Endometrial microvascular endothelial cells (primary cell): Measurements from ENCODE around the gene SLC35D3. TPM values are rescaled to one million over a fixed set of nuclear protein-coding genes. Genes with fewer than 3 reads are reported as not detected.
"Not testable (repeated sequence)": the region's sequence is repeated elsewhere in the genome, so short reads cannot be mapped to it uniquely, and the experiment has no call there.

Source experiments
- in situ Hi-C: cut with HindIII; loops from 2 replicates; pipeline ENCODE4 v1.10.0; 2017; ENCODE audit warnings: low sequenced_read_pairs, low pct_unique_long_range_greater_than_20kb; ENCODE audit errors: inconsistent ontology term
- total RNA-seq: library from RNA; depleted of rRNA; stranded (reverse); fragments of >200 nt; gene quantifications from one replicate; pipeline ENCODE4 v1.2.3, GENCODE V29; 2015; ENCODE audit errors: inconsistent ontology term

The SLC35D3 gene
- not detected for total RNA-seq

DNA sequence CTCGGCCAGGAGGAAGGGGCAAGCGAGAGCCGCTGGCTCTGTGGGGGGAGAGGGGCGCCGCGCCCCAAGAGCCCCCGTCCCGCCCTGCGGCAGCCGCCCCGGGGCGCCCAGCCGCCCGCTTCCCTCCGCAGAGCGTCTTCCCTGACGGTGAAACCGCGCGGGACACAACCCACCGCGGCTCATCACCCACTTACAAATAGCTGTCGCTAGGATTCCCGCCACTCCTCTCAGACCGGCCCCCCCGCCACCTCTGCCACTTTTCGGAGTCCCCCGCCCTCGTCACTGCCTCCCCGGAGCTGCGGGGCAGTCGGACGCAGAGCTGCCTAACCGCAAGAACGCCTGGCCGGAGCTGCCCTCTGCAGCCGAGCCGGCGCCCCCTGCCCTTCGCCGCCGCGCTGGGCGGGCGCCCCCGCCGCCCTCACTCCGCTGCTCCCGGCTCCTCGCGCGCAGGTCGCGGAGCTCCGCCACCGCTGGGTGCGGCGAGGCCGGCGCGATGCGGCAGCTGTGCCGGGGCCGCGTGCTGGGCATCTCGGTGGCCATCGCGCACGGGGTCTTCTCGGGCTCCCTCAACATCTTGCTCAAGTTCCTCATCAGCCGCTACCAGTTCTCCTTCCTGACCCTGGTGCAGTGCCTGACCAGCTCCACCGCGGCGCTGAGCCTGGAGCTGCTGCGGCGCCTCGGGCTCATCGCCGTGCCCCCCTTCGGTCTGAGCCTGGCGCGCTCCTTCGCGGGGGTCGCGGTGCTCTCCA lies at the start of gene SLC35D3:
Gene SLC35D3, plus strand, starts transcription at position 366 of the 749 bp plus-strand sequence. Its CDS starts 128 bp downstream, at position 494.
- in situ Hi-C loops = no loop called here

DNA sequence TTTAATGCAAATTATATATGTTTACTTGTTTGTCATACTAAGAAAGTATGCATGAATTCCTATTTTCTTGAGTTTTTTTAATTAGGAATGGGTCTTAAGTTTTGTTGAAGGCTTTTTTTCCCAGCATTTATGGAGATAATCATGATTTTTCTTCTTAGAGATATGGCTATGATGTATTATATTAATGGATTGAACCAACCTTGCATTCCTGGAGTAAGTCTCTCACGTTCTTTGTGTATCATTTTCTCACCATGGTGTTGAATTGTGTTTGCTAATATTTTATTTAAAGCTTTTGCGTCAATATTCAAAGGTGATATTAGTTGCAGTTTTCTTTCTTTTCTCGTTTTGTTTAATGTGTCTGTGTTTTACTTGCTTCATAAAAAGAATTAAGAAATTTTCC lies 48.4 kb upstream of the SLC35D3 start:
- in situ Hi-C loops = no loop called here

DNA sequence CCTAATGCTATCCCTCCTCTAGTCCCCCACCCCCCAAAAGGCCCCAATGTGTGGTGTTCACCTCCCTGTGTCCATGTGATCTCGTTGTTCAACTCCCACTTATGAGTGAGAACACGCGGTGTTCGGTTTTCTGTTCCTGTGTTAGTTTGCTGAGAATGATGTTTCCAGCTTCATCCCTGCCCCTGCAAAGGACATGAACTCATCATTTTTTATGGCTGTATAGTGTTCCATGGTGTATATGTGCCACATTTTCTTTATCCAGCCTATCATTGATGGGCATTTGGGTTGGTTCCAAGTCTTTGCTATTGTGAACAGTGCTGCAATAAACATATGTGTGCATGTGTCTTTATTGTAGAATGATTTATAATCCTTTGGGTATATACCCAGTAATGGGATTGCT lies 45.6 kb upstream of the SLC35D3 start:
- in situ Hi-C loops = not testable (repeated sequence)

DNA sequence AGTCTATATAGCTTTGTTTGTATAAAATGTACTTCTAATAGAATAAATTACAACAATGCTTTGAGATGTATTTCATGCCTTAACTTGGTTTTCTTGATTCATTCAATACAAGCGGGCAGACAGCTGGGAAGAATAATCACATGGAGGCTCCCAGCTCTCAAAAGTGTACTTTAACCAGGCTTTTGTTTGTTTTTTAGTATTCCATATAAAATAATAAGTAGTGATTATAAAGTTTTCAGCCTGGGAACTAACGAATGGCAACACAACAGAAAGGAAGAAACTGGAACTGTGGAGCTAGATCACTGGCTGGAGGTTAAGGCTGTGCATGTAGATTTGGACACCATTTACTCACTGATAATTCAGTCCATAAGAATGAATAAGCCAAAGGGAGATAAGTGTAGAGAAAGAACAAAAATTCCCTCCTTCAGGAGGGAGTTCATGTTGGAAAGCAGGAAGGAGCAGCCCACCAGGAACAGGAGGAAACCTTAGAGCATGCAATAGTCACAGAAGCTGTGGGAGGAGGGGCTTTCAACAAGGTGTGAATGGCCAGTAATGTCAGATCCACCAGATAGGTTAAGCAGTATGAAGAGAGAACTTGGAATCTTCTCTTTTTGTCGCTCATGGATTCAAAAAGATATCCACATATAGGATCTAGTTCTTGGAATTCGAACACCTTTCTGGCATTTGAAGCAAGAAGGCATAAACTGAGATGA lies 41.2 kb upstream of the SLC35D3 start:
- in situ Hi-C loops = no loop called here

- in situ Hi-C loops = no loop called here
Observed at GRCh38 chr6:136886091-136886490, 36.0 kb upstream of the SLC35D3 start.

DNA sequence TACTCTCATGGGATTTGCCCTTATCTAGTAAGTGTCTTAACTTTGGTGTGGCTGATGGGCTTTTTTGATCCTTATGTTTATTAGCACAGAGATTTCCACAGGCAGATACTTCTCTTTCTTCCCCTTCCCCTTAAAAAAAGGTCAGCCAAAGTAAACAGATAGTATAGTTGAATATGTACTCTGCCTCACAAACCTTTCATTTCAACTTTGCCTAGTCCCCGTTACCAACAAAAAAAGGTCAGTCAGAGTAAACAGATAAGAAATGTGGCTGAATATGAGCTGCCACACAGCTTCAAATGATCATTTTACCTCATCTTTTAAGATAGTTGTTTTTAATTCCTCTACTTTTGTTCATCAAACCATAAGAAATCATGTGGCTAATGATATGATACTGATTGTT lies 34.1 kb upstream of the SLC35D3 start:
- in situ Hi-C loops = no loop called here

DNA sequence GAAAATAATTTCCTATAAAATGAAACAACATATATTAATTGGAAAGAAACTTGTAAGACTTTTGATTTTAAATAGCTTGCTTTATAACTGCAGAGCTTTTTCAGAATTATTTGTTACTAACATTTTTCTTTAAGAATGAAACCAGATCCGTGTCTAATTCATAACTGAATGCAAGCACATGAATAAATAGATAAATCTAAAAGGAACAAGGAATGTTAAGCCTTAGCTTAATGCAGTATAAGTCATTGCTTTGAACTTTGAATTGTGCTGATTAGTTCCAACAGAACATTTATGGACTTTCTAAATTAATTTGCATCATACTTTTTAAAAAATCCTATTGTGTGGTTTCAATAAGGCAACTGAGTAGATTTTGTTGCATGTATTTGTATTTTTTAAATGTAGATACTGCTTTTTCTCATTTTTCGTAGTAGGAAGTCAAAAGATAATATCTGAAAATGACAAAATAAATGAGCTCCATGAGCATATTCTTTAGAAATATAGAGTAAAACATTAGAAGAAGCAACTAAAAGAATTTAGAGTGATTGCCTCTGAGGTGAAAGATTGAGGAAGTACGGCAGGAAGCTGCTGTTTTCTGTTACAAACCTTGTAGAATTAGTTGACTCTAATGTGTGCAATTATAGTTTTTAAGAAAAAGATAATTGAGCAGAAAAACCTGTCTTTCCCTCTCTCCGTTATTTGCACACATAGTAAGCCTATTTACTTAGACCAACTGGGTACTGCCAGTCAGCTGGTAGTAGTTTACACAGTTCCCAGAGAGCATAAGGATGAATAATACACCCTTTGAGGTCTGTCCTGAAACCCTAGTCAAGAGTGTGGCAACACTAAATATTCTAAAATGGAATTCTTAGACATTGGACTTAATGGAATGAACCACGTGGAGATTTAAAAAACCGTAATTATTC lies 32.6 kb upstream of the SLC35D3 start:
- in situ Hi-C loops = no loop called here

DNA sequence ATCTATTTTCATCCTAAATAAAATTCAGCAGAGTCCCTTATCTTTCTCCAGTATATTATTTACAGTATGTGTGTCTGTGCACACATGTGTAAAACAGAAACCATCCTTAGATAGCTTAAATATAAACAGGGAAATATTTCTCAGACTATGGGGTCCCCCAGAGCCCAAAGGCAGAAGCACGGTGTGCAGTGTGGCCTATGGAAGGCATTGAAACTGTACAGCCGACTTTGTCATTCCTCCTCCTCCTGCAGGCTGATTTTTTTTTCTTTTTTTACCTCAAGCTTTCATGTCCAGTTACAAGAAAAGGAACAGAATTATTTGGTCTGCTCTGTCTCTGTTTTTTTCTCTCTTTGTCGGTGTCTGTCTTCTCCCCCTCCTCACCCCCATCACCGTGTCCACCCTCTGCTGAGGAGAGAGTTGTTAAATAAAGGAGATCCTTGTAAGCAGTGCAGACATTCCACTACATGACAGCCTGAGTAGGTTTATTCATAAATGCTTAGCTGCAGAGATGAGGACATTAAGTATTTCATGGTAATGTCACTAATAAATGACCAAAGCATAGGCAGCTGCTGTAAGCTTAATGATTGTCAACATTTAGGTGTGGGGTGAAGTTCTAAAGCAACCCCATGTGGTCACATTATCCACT lies 31.8 kb upstream of the SLC35D3 start:
- in situ Hi-C loops = no loop called here

GRCh38 chr6:136890986-136891385 lies 31.1 kb upstream of the SLC35D3 start:
- in situ Hi-C loops = no loop called here

GRCh38 chr6:136893187-136893586 lies 28.9 kb upstream of the SLC35D3 start:
- in situ Hi-C loops = no loop called here

GRCh38 chr6:136895901-136896300 lies 26.2 kb upstream of the SLC35D3 start:
- in situ Hi-C loops = no loop called here

- in situ Hi-C loops = no loop called here
Observed at GRCh38 chr6:136897071-136897470, 25.0 kb upstream of the SLC35D3 start.

- in situ Hi-C loops = no loop called here
Observed at GRCh38 chr6:136901212-136901784, 20.8 kb upstream of the SLC35D3 start.

DNA sequence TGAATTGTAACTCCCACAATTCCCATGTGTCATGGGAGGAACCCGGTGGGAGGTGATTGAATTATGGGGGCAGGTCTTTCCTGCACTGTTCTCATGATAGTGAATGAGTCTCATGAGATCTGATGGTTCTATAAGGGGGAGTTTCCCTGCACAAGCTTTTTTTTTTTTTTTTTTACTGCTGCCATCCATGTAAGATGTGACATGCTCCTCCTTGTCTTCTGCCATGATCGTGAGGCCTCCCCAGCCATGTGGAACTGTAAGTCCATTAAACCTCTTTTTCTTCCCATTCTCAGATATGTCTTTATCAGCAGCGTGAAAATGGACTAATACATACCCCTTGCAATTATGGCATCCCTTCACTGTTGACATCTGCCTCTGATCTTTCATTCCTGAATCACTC lies 17.6 kb upstream of the SLC35D3 start:
- in situ Hi-C loops = not testable (repeated sequence)

- in situ Hi-C loops = no loop called here
Observed at GRCh38 chr6:136914947-136915346, 7.2 kb upstream of the SLC35D3 start.

GRCh38 chr6:136918706-136919105 lies 3.4 kb upstream of the SLC35D3 start:
- in situ Hi-C loops = no loop called here

DNA sequence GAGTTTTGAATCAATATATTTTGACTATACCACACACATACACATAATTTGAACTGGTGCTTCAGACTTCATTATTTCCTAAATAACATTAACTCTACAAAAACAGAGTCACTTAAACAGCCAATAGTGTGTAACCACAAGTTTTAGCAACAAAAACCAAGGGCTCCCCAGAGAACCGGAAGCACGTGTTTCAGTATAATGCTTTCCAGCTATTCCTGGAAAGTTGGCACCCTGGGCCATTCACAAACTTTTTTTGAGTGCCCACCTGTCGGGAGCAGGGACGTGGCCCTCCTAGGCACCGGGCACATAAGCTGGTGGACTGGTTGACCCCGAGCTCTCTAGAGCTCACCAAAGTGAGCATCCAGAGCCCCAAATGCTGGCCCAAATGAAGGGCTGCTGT lies 1.9 kb upstream of the SLC35D3 start:
- in situ Hi-C loops = no loop called here

DNA sequence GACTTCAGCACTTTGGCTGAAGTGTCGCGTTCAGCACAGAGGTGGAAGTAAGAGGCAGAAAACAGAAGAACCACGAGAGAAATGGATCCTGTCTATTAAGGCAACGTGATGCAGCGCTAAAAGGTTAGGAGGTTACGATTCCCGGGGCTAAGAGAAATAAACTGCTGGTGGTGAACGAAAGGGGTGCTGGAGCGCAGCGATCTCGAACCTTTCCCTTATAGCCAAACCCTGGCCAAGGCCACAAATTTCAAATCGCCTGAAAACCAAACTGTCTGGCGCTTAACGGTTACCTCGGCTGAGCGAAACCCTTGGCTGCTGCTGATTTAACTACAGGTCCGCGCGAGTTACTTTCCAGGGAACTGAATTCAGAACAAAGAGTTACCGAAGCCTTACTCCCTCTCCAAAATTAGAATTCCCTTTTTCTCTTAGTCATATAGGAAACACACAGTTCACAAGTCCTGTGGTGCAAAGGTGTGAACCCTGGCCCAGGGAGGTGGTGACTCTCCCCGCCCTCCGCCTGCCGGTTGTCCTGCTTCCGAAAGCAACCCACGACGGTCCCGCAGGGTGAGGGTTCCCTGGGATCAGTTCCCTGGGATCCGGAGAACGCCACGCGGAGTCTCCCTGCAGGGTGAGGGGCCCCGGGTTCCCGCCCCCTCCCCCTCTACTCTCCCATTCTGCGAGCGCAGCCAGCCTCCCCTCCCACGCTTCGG lies 1.3 kb upstream of the SLC35D3 start:
- in situ Hi-C loops = no loop called here
